Parietal lobe (tissue), 2 donors: ENCODE measurements around the gene DNAJB12. TPM values are rescaled to one million over a fixed set of nuclear protein-coding genes. Genes with fewer than 3 reads are reported as not detected.

ENCODE experiments used
- small RNA-seq: library from RNA; depleted of rRNA; stranded (forward); fragments of <200 nt; gene quantifications from one replicate; pipeline ENCODE3, GENCODE V24; 2014; ENCODE audit warnings: low replicate concordance
- total RNA-seq: library from RNA; depleted of rRNA; stranded (reverse); fragments of >200 nt; gene quantifications from one replicate; pipeline ENCODE4 v1.2.3, GENCODE V29; 2014

DNAJB12 gene
- 21.9 TPM for total RNA-seq

GRCh38 chr10:72354356-72355213 is at the start of gene DNAJB12:
Gene DNAJB12 (minus strand): TSS chr10:72354919. CDS start chr10:72354897, 22 bp downstream.

Small RNA genes within 50 kb of the gene (small RNA-seq; reads per million reads assigned to genes)
- gene RNU6-805P = not detected

Other genes starting within 250 kb of the DNAJB12 start
- 20.3 TPM for gene ANAPC16, start 138.9 kb downstream of the DNAJB12 start, total RNA-seq
- 38.2 TPM for gene ASCC1, start 138.6 kb downstream of the DNAJB12 start, total RNA-seq
- 13.8 TPM for gene DDIT4, start 81.0 kb downstream of the DNAJB12 start, total RNA-seq